ENCODE results near the gene DHRS2.

The DHRS2 gene

DNA sequence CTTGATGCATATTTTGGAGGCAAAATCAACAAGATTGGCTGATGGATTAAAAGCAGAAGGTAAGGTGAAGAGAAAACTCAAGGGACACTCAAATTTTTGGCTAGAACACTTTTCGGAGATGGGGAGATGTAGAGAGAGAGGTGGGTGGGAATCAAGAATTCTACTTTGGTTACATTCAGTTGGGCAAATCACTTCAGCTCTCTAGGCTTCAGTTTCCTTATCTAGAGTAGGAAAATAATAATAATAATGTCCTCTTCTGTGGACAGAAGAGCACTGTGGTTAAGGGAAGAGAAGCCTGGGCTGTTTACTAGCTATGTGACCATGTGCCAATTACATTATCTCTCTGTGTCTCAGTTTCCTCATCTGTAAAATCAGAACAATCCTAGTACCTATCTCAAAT lies 23.4 kb upstream of the DHRS2 start:
- H2AFZ ChIP-seq (ENCODE audit: low read length) = no peak overlapping the region
- no peaks in the 10 kb centered on the region for H3F3A ChIP-seq (ENCODE audit: insufficient read depth, low read length)
- no peaks in the 10 kb centered on the region for H4K20me1 ChIP-seq (ENCODE audit: insufficient read depth, low read length)
- no peak overlapping the region for H3K9ac ChIP-seq (ENCODE audit: low read length)
- H3K4me1 ChIP-seq (ENCODE audit: insufficient read depth, low read length, severe bottlenecking) = no peaks in the 10 kb centered on the region
- no peak for TF ChIP-seq CTCF (IDR thresholded peaks at IDR 0.05; ENCODE audit: low read length)
- TF ChIP-seq EZH2 (IDR thresholded peaks at IDR 0.05; ENCODE audit: borderline replicate concordance, low read length) = no peak
- no peak overlapping the region for H3K27ac ChIP-seq (ENCODE audit: low read depth, low read length, poor library complexity, severe bottlenecking)
- no peak overlapping the region for H3K4me2 ChIP-seq (ENCODE audit: low read length)
- H3K79me2 ChIP-seq (ENCODE audit: insufficient read depth, low read length) = no peaks in the 10 kb centered on the region
- H3K27me3 ChIP-seq (ENCODE audit: insufficient read depth, low read length) = peaks cover 5% of the 10 kb centered on the region; the same call in 1 of the 2 replicates
- no peaks in the 10 kb centered on the region for H3K9me2 ChIP-seq (ENCODE audit: low read depth, low read length)
- no peaks in the 10 kb centered on the region for H3K36me3 ChIP-seq (ENCODE audit: insufficient read depth, low read length)
- H3K4me3 ChIP-seq (ENCODE audit: low read depth, low read length, poor library complexity, severe bottlenecking) = no peak overlapping the region
- no peaks in the 10 kb centered on the region for H3K9me3 ChIP-seq (ENCODE audit: low read length)

DNA sequence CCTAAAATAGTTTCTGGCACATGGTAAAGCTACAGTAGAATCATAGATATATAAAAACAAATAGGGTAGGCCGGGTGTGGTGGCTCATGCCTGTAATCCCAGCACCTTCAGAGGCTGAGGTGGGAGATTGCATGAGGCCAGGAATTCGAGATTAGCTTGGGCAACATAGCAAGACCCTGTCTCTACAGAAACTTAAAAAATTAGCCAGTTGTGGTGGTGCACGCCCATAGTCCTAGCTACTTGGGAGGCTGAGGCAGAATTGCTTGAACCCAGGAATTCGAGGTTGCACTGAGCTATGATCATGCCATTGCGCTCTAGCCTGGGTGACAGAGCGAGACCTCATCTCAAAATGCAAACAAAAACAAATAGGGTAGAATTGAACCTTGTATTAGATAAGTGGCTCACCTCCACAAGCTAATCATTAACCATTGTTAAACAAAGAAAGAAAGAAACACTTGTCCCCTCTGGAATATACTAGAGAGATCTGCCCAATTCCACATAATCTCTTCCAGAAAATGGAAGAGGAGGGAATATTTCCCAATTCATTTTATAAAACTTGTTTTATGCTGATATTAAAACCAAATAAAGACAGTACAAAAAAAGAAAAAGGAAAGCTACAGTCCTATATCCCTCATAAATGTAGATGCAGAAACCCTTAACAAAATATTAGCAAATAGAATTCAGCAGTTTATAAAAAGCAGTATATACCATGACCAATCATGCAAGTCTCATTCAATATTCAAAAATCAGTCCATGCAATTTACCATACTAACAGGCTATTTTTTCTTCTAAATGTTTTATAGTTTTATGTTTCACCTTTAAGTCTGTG lies 22.7 kb upstream of the DHRS2 start:
- H3K4me1 ChIP-seq (ENCODE audit: insufficient read depth, low read length, severe bottlenecking) = no peaks in the 10 kb centered on the region
- H3K27me3 ChIP-seq (ENCODE audit: insufficient read depth, low read length) = peaks cover 5% of the 10 kb centered on the region; the same call in 1 of the 2 replicates
- no peak overlapping the region for H3K4me3 ChIP-seq (ENCODE audit: low read depth, low read length, poor library complexity, severe bottlenecking)
- TF ChIP-seq CTCF (IDR thresholded peaks at IDR 0.05; ENCODE audit: low read length) = no peak
- TF ChIP-seq EZH2 (IDR thresholded peaks at IDR 0.05; ENCODE audit: borderline replicate concordance, low read length) = no peak
- H3K9me2 ChIP-seq (ENCODE audit: low read depth, low read length) = no peaks in the 10 kb centered on the region
- no peaks in the 10 kb centered on the region for H4K20me1 ChIP-seq (ENCODE audit: insufficient read depth, low read length)
- H3K27ac ChIP-seq (ENCODE audit: low read depth, low read length, poor library complexity, severe bottlenecking) = no peak overlapping the region
- H3K9me3 ChIP-seq (ENCODE audit: low read length) = no peaks in the 10 kb centered on the region
- no peaks in the 10 kb centered on the region for H3K79me2 ChIP-seq (ENCODE audit: insufficient read depth, low read length)
- H3K4me2 ChIP-seq (ENCODE audit: low read length) = no peak overlapping the region
- no peaks in the 10 kb centered on the region for H3F3A ChIP-seq (ENCODE audit: insufficient read depth, low read length)
- no peak overlapping the region for H2AFZ ChIP-seq (ENCODE audit: low read length)
- H3K36me3 ChIP-seq (ENCODE audit: insufficient read depth, low read length) = no peaks in the 10 kb centered on the region
- no peak overlapping the region for H3K9ac ChIP-seq (ENCODE audit: low read length)

GRCh38 chr14:23614395-23614828 lies 21.8 kb upstream of the DHRS2 start:
- Histone ChIP-seq H3K9me2 (ENCODE audit: low read depth, low read length) (no peaks in the 10 kb centered on the region), H2AFZ (ENCODE audit: low read length) (no peak overlapping the region), H3K36me3 (ENCODE audit: insufficient read depth, low read length) (no peaks in the 10 kb centered on the region), H3K9ac (ENCODE audit: low read length) (no peak overlapping the region), H3K79me2 (ENCODE audit: insufficient read depth, low read length) (no peaks in the 10 kb centered on the region), H3K9me3 (ENCODE audit: low read length) (no peaks in the 10 kb centered on the region), H3K4me3 (ENCODE audit: low read depth, low read length, poor library complexity, severe bottlenecking) (no peak overlapping the region), H3K27ac (ENCODE audit: low read depth, low read length, poor library complexity, severe bottlenecking) (no peak overlapping the region), H4K20me1 (ENCODE audit: insufficient read depth, low read length) (no peaks in the 10 kb centered on the region), H3K27me3 (ENCODE audit: insufficient read depth, low read length) (peaks cover 5% of the 10 kb centered on the region; the same call in 1 of the 2 replicates), H3K4me2 (ENCODE audit: low read length) (no peak overlapping the region), H3F3A (ENCODE audit: insufficient read depth, low read length) (no peaks in the 10 kb centered on the region), H3K4me1 (ENCODE audit: insufficient read depth, low read length, severe bottlenecking) (no peaks in the 10 kb centered on the region)
- TF ChIP-seq EZH2 (IDR thresholded peaks at IDR 0.05; ENCODE audit: borderline replicate concordance, low read length) = no peak
- no peak for TF ChIP-seq CTCF (IDR thresholded peaks at IDR 0.05; ENCODE audit: low read length)
